DOHH2 (cell line): ENCODE results near the gene LSAMP.

ENCODE experiments used
- H3F3A ChIP-seq: fragments of 200-600 bp; sonication (generic), shearing (Covaris generic); 2 replicates; pipeline ENCODE4 v1.6.0; 2016; ENCODE audit warnings: antibody characterized with exemption, mild to moderate bottlenecking; ENCODE audit not compliant: control insufficient read depth, insufficient read depth
- H3K27ac ChIP-seq: fragments of 200-600 bp; sonication (generic); 2 replicates; pipeline ENCODE4 v1.5.1; 2014; ENCODE audit warnings: low read depth, mild to moderate bottlenecking, low read length, moderate library complexity
- H3K27me3 ChIP-seq: fragments of 200-600 bp; sonication (generic); 2 replicates; pipeline ENCODE4 v1.6.1; 2014; ENCODE audit warnings: mild to moderate bottlenecking, low read length, mixed read lengths; ENCODE audit not compliant: control insufficient read depth
- H3K36me3 ChIP-seq: fragments of 200-600 bp; sonication (generic); 2 replicates; pipeline ENCODE4 v1.6.1; 2014; ENCODE audit warnings: mild to moderate bottlenecking, low read length, moderate library complexity, mixed read lengths; ENCODE audit not compliant: control insufficient read depth
- H3K4me1 ChIP-seq: fragments of 200-600 bp; sonication (generic); 2 replicates; pipeline ENCODE4 v1.6.1; 2014; ENCODE audit warnings: mild to moderate bottlenecking, low read length, mixed read lengths; ENCODE audit not compliant: control insufficient read depth
- H3K4me2 ChIP-seq: fragments of 200-600 bp; sonication (generic); 2 replicates; pipeline ENCODE4 v1.6.0; 2014; ENCODE audit warnings: mild to moderate bottlenecking, low read length, moderate library complexity
- H3K4me3 ChIP-seq: fragments of 200-600 bp; sonication (generic); 2 replicates; pipeline ENCODE4 v1.5.1; 2014; ENCODE audit warnings: mild to moderate bottlenecking, low read length, mixed read lengths
- H3K79me2 ChIP-seq: fragments of 200-600 bp; sonication (generic); 2 replicates; pipeline ENCODE4 v1.6.1; 2014; ENCODE audit warnings: mild to moderate bottlenecking, low read length, mixed read lengths; ENCODE audit not compliant: control insufficient read depth
- H3K9me2 ChIP-seq: fragments of 200-600 bp; sonication (generic); replicated peaks from 2 replicates; pipeline ENCODE4 v1.6.1; 2014; ENCODE audit warnings: mild to moderate bottlenecking, low read length, mixed read lengths; ENCODE audit not compliant: control insufficient read depth
- H3K9me3 ChIP-seq: fragments of 200-600 bp; sonication (generic); 2 replicates; pipeline ENCODE4 v1.6.1; 2014; ENCODE audit warnings: antibody characterized with exemption, low read length, mixed read lengths; ENCODE audit not compliant: control insufficient read depth, insufficient read depth
- H4K20me1 ChIP-seq: fragments of 200-600 bp; sonication (generic); 2 replicates; pipeline ENCODE4 v1.6.0; 2014; ENCODE audit warnings: low read depth, mild to moderate bottlenecking, antibody characterized with exemption, low read length, moderate library complexity; ENCODE audit not compliant: control insufficient read depth, insufficient read depth
- EZH2phosphoT487 ChIP-seq: fragments of 200-600 bp; sonication (generic); IDR thresholded peaks from 2 replicates; pipeline ENCODE4 v1.6.1; 2017; ENCODE audit warnings: borderline replicate concordance, mild to moderate bottlenecking, antibody characterized with exemption, low read length, moderate library complexity, mixed read lengths
- TF ChIP-seq, protein P1 (sequence below): fragments of 200-600 bp; sonication (generic); IDR thresholded peaks from one replicate; pipeline ENCODE4 v1.5.1; 2014; ENCODE audit warnings: antibody characterized with exemption, mild to moderate bottlenecking, low read depth, low read length; ENCODE audit not compliant: poor library complexity, severe bottlenecking

The LSAMP gene

DNA sequence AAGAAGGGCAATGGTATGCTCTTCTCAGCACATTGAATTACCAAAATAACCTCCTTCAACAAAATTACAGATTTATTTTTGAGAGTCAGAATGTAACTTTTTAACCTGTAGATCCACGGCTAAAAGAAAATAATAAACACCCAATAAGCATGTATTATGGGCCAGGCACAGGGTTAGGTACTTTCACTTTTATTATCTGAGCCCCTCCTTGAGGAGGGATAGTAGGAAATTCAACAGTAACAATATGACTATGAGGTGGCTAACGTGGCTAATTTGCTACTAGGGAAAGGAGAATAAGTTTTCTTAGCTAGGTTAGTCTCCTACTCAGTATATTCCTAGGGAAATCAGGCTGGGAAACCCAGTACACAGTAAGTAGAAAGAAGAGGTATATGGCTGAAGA lies 515.1 kb downstream of the LSAMP start:
- Histone ChIP-seq H3K9me2 (no peaks in the 10 kb centered on the region), H3K36me3 (no peaks in the 10 kb centered on the region), H3K9me3 (no peaks in the 10 kb centered on the region), H3K4me3 (no peak overlapping the region), H3K4me1 (no peaks in the 10 kb centered on the region), H3K27ac (no peak overlapping the region), H3K4me2 (no peak overlapping the region), H3F3A (no peaks in the 10 kb centered on the region), H3K79me2 (no peaks in the 10 kb centered on the region), H3K27me3 (no peaks in the 10 kb centered on the region), H4K20me1 (no peaks in the 10 kb centered on the region)
- no peak for TF ChIP-seq EZH2phosphoT487
- TF ChIP-seq, protein P1, sequence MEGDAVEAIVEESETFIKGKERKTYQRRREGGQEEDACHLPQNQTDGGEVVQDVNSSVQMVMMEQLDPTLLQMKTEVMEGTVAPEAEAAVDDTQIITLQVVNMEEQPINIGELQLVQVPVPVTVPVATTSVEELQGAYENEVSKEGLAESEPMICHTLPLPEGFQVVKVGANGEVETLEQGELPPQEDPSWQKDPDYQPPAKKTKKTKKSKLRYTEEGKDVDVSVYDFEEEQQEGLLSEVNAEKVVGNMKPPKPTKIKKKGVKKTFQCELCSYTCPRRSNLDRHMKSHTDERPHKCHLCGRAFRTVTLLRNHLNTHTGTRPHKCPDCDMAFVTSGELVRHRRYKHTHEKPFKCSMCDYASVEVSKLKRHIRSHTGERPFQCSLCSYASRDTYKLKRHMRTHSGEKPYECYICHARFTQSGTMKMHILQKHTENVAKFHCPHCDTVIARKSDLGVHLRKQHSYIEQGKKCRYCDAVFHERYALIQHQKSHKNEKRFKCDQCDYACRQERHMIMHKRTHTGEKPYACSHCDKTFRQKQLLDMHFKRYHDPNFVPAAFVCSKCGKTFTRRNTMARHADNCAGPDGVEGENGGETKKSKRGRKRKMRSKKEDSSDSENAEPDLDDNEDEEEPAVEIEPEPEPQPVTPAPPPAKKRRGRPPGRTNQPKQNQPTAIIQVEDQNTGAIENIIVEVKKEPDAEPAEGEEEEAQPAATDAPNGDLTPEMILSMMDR, result no peak

DNA sequence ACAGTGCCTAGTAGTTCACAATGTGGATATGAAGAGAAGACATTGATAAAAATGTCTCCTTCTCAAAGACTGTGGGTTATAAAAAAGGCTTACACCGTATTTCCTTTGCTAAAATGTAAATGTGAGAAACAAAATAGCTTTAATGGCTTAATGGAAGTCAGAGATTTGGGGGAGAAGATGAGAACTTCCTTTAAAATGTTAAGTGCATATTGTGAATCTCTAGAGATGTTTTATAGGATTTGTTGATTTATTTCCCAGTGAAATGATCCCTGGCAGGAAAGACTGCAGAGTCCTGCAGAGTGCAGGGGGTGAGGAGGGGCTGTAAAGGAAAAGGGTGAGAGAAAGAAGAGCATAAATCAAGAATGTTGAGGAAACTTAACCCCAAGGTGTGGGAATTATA lies 516.9 kb downstream of the LSAMP start:
- H3K27me3 ChIP-seq, result no peaks in the 10 kb centered on the region
- no peaks in the 10 kb centered on the region for H3F3A ChIP-seq
- no peak overlapping the region for H3K4me3 ChIP-seq
- H3K36me3 ChIP-seq, result no peaks in the 10 kb centered on the region
- no peaks in the 10 kb centered on the region for H3K9me3 ChIP-seq
- TF ChIP-seq, protein P1, result no peak
- TF ChIP-seq EZH2phosphoT487, result no peak
- no peaks in the 10 kb centered on the region for H3K9me2 ChIP-seq
- H3K79me2 ChIP-seq, result no peaks in the 10 kb centered on the region
- H3K4me2 ChIP-seq, result no peak overlapping the region
- no peak overlapping the region for H3K27ac ChIP-seq
- H4K20me1 ChIP-seq, result no peaks in the 10 kb centered on the region
- H3K4me1 ChIP-seq, result no peaks in the 10 kb centered on the region

DNA sequence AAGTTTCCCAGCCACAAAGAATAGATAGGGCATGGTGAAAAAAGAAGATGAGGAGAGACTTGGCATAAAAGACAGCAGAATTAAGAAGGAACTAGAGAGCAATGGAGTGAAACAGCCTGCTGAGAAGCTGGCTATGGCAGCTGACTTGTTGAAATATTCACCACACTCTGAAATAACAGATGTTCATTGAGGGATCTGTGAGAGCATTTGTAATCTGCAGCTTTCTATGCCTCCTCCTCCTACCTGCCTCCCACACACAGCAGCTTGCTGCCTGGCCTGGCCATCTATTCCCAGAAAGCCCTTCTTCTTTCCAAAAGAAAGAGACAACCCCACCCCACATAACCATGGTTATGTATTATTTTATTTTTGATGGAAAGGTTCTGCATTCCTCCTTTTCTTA lies 518.1 kb downstream of the LSAMP start:
- Histone ChIP-seq H3K27me3 (no peaks in the 10 kb centered on the region), H3K4me2 (no peak overlapping the region), H3K79me2 (no peaks in the 10 kb centered on the region), H3F3A (no peaks in the 10 kb centered on the region), H3K36me3 (no peaks in the 10 kb centered on the region), H3K9me3 (no peaks in the 10 kb centered on the region), H3K4me3 (no peak overlapping the region), H3K4me1 (no peaks in the 10 kb centered on the region), H3K27ac (no peak overlapping the region), H4K20me1 (no peaks in the 10 kb centered on the region), H3K9me2 (no peaks in the 10 kb centered on the region)
- no peak for TF ChIP-seq EZH2phosphoT487
- TF ChIP-seq, protein P1, result no peak
